ENCODE measurements around the gene TSLP. TPM values are rescaled to one million over a fixed set of nuclear protein-coding genes. Genes with fewer than 3 reads are reported as not detected.

The TSLP gene
- total RNA-seq, 2 experiments from 2014 or later: not detected

- CTCF ChIA-PET (ENCODE audit: unreplicated experiment): no interaction called here
- no peaks in the 10 kb centered on the region for H3K9me2 ChIP-seq (ENCODE audit: insufficient read depth, low read length)
- H3K79me2 ChIP-seq (ENCODE audit: insufficient read depth, low read depth, low read length): no peaks in the 10 kb centered on the region
- no peaks in the 10 kb centered on the region for H3K4me1 ChIP-seq (ENCODE audit: insufficient read depth, low read length, poor library complexity, severe bottlenecking)
- TF ChIP-seq EZH2phosphoT487 (IDR thresholded peaks at IDR 0.05; ENCODE audit: borderline replicate concordance, low read depth, low read length): no peak
- no peak for TF ChIP-seq CTCF (conservative IDR thresholded peaks at IDR 0.05; ENCODE audit: low read length)
- H2AFZ ChIP-seq (ENCODE audit: low read length): no peak overlapping the region
- no peak for DNase-seq (ENCODE audit: low spot score)
- POLR2A ChIA-PET: interaction anchor here (1.1 kb wide), 1 partner anchor 10 kb away, joined by 4 read pairs; the partner anchor contains the start of gene TSLP
- BruUV-seq (replicated peaks): no TSS peak
- intact Hi-C loops (cut with micrococcal nuclease; ENCODE audit: unreplicated experiment): loop anchor here (10.0 kb wide), 1 partner anchor 307 kb away; no protein-coding TSS in a partner anchor
- H3K4me2 ChIP-seq (ENCODE audit: low read length): no peak overlapping the region
- no peak overlapping the region for H3K4me3 ChIP-seq (ENCODE audit: low read depth, low read length, poor library complexity, severe bottlenecking)
- no peaks in the 10 kb centered on the region for H3K36me3 ChIP-seq (ENCODE audit: insufficient read depth, low read length)
- H4K20me1 ChIP-seq (ENCODE audit: insufficient read depth, low read length): no peaks in the 10 kb centered on the region
- H3K9me3 ChIP-seq (ENCODE audit: low read length): no peaks in the 10 kb centered on the region
- H3K27ac ChIP-seq (ENCODE audit: low read depth, low read length, poor library complexity, severe bottlenecking): no peak overlapping the region
Measured at GRCh38 chr5:111061618-111062017, 9.9 kb upstream of the TSLP start.

- intact Hi-C loops (cut with micrococcal nuclease; ENCODE audit: unreplicated experiment): loop anchor here (10.0 kb wide), 1 partner anchor 309 kb away; no protein-coding TSS in a partner anchor
- TF ChIP-seq EZH2phosphoT487 (IDR thresholded peaks at IDR 0.05; ENCODE audit: borderline replicate concordance, low read depth, low read length) (no peak), CTCF (conservative IDR thresholded peaks at IDR 0.05; ENCODE audit: low read length) (peak; percentile 78)
- POLR2A ChIA-PET: interaction anchor here (0.7 kb wide), 2 partner anchors 13 to 18 kb away, joined by 3 read pairs; no protein-coding TSS in a partner anchor
Measured at GRCh38 chr5:111063709-111064322, 7.7 kb upstream of the TSLP start.

More at GRCh38 chr5:111063709-111064322, 7.7 kb upstream of the TSLP start:
- BruUV-seq (replicated peaks): no TSS peak
- H3K9me2 ChIP-seq (ENCODE audit: insufficient read depth, low read length): no peaks in the 10 kb centered on the region
- DNase-seq (ENCODE audit: low spot score): peak; percentile 33
- no peak overlapping the region for H3K4me3 ChIP-seq (ENCODE audit: low read depth, low read length, poor library complexity, severe bottlenecking)
- H3K79me2 ChIP-seq (ENCODE audit: insufficient read depth, low read depth, low read length): no peaks in the 10 kb centered on the region
- H3K4me1 ChIP-seq (ENCODE audit: insufficient read depth, low read length, poor library complexity, severe bottlenecking): no peaks in the 10 kb centered on the region
- H3K9me3 ChIP-seq (ENCODE audit: low read length): no peaks in the 10 kb centered on the region
- H3K4me2 ChIP-seq (ENCODE audit: low read length): no peak overlapping the region
- H2AFZ ChIP-seq (ENCODE audit: low read length): no peak overlapping the region; the same call in 1 of the 2 replicates
- H4K20me1 ChIP-seq (ENCODE audit: insufficient read depth, low read length): no peaks in the 10 kb centered on the region
- H3K36me3 ChIP-seq (ENCODE audit: insufficient read depth, low read length): no peaks in the 10 kb centered on the region
- no peak overlapping the region for H3K27ac ChIP-seq (ENCODE audit: low read depth, low read length, poor library complexity, severe bottlenecking)
- CTCF ChIA-PET (ENCODE audit: unreplicated experiment): no interaction called here

All from OCI-LY7 (cell line).